ENCODE measurements around the gene IL33.

The IL33 gene

DNA sequence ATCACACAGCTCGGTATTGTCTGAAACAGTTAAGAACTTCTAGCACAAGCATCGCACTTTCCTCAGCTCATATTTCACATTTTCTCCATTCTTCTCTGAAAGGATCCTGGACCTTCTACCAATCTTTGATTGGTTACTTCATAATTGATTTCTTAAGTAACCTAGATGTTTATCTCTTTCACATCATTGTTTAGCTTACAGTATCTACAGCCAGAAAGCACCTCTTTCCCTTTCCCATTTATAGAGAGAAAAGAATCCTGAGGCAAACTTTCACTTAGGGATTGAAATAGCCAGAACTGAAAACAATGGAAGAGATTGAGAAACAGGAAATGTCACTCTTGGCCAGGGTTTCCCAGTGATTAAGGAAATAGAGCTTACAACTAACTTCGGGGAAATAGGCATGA, 2.5 kb downstream of the IL33 start:
- no peak for DNase-seq

- DNase-seq, result no peak
Measured at GRCh38 chr9:6219040-6219439, 3.4 kb downstream of the IL33 start.

DNA sequence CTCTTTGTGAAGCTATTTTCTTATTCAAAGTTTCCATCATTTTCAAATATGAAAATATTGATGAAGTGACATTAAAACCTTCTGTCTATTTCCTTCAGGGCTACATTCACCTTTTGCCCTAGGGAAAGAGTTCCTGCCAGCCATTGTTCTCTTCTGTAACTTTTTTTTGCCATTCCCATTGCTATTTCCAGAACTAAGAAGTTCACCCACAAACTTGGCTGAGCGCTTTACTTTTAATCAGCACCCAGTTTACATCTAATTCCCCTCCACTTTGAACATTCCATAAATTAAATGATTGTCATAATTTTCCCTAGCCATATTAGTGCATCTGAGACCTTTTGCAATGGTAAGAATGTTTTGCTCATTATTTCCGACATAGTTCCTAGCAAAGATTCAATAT, 4.4 kb downstream of the IL33 start:
- no peak for DNase-seq

DNA sequence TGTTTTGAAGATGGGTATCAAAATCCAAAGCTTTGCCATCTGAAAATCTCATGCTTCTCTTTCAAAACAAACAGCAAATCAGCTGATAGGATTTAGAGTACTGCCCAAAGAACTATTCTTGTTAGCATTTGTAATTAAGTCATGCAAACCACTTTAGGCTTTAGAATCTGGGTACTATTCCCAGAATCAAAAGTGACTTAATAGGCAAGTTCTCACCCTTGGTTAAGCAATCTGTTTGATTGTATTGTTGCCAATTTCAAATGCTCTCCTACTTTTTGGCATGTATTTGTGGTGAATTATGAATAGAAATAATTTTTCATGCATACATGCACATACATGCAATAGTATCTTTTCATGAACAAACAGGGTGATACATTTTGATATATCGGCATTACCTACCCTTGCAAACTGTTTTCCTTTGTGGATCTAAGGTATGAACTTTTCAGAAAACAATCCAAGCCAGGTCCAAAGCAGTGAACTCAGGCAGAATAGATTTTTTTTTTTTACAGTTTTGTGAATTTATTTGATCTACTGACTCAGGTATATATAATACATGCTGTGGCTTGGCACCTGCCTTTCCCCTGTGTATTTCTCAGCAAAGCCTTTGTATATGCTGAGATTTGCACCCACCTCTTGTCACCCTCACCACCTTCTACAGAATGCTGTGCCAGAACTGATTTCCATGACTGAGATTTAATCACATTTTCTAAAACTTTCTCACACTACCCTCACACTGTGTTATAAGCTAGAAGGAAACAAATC, 9.0 kb downstream of the IL33 start:
- DNase-seq, result no peak

GRCh38 chr9:6226696-6227095, 11.1 kb downstream of the IL33 start:
- no peak for DNase-seq

GRCh38 chr9:6229186-6229585, 13.6 kb downstream of the IL33 start:
- no peak for DNase-seq

- DNase-seq, result no peak
Measured at GRCh38 chr9:6229619-6230018, 14.0 kb downstream of the IL33 start.

- DNase-seq, result no peak
Measured at GRCh38 chr9:6230037-6230780, 14.6 kb downstream of the IL33 start.

- DNase-seq, result no peak
Measured at GRCh38 chr9:6232336-6232945, 16.8 kb downstream of the IL33 start.

GRCh38 chr9:6234014-6234413, 18.4 kb downstream of the IL33 start:
- DNase-seq, result no peak

GRCh38 chr9:6237267-6237666, 21.7 kb downstream of the IL33 start:
- no peak for DNase-seq

- DNase-seq, result no peak
Measured at GRCh38 chr9:6239048-6239461, 23.4 kb downstream of the IL33 start.

- no peak for DNase-seq
Measured at GRCh38 chr9:6239694-6240093, 24.1 kb downstream of the IL33 start.

GRCh38 chr9:6243746-6244145, 28.1 kb downstream of the IL33 start:
- DNase-seq, result peak; percentile 74

DNA sequence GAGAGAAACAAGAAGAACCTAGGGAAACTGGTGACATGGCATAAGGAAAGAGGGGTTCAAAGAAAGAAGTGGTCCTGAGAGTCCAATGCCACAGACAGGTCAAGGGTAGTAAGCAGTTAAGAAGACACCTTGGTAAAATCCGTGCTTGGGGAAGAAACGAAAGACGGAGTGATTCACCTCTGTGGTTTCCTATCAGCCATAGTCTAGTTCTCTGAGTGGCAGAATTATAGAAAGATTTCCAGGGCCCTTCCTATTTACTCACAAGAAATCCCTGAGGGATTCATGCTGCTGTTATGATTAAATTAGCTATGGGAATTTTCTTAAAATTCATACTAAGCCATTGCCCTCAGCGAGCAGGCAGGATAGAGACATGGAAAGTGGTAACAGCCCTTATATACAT, 31.7 kb downstream of the IL33 start:
- no peak for DNase-seq

DNA sequence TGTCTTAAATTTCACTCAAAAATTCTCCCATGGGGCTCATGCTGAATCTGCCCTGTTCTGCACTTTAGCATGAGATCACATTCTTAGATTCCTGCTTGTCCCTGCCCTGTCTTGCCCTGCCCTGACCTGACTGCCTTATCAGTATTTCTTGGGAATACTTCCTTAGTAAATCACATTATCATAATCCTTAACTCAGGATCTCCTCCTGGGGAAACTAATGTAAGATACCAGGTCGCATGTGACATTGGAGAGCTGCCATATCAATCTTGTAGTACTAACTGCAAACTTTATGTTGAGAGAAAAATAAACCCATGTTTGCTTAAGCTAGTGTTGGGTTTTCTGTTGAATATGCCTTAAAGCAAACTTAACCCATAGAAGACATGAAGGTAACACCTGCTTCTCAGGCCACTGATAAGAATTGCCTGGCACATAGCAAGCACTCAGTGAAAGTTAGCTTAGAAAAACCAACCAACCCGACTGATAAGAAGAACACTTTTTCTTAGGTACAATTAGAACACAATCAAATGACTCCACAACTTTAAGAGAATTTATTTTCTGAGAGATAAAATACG, 53.3 kb downstream of the IL33 start:
- no peak for DNase-seq

GRCh38 chr9:6270896-6271295, 55.3 kb downstream of the IL33 start:
- no peak for DNase-seq

- no peak for DNase-seq
Measured at GRCh38 chr9:6271508-6272228, 56.1 kb downstream of the IL33 start.

GRCh38 chr9:6272229-6272598, 56.6 kb downstream of the IL33 start:
- no peak for DNase-seq

DNA sequence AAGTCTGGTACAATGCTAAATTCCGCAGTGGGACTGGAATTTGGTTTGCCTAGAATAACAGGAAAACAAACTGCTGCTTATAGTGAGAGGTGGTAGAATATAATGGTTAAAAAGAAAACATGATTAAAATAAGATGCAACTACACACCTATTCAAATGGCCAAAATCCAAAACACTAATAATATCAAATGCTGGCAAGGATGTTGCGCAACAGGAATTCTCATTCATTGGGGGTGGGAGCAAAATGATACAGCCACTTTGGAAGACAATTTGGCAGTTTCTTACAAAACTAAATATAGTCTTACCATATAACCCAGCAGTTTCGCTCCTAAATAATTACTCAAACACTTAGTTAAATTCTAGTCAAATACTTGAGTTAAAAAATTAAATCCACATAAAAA, 61.8 kb downstream of the IL33 start:
- DNase-seq, result no peak

DNA sequence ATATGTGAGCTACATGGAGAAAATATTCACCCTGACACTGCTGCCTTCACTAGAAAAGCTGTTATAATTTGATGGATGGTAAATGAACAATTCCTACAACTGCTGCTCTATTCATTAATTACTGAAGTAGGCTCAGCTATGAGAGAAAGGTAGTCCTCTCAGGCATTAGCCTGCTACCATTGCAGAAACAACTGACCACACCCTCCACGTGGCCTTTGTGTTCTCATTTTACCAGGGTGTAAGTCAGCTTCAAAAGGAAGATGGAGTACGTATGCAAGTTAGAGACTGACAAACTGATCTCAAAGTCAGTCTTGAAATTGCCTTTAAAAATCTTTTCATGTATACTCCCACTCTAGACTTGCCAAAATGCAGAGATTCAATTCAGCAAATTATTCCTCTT, 86.3 kb downstream of the IL33 start:
- DNase-seq, result no peak

GRCh38 chr9:6302417-6302816, 86.8 kb downstream of the IL33 start:
- no peak for DNase-seq

DNA sequence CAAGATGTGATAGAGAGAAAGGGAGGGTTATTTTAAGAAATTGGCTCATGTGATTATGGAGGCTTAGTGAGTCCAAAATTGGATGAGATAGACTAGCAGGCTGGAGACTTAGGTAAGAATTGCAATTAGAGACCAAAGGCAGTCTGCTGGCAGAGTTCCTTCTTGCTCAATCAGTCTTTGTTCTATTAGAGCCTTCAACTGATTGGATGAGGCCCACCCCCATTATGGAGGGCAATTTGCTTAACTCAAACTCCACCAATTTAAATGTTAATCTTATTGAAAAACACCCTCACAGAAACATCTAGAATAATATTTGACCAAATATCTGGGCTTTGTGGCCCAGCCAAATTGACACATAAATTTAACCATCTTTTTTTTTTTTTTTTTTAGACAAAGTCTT, 88.6 kb downstream of the IL33 start:
- DNase-seq, result no peak

Data from islet precursor cell (in vitro differentiated cells).